HG03558 (cell line): ENCODE results near the gene DRGX.

Experiments used
- ATAC-seq: cut with Tn5 transposase; IDR thresholded peaks from one replicate; pipeline ENCODE4 v1.9.1; 2021; ENCODE audit warnings: moderate number of reproducible peaks; ENCODE audit not compliant: unreplicated experiment; ENCODE audit errors: extremely low read depth

DRGX gene

DNA sequence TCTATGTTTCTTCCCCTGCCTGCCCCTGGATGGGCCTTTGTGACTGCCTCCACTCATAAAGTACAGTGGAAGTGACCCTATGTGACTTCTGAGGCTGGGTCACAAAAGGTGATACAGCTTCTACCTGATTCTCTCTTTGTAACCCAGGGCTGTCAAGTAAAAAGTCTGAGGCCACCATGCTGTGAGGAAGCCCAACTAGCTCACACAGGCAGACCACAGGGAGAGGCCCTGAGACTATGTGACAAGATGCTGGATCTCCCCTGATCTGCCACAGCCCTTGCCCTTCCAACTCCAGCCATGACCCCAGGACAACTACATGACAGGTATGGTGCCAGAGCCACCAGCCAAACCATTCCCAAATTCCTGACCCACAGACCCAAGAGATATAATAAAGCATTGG, 45.8 kb downstream of the DRGX start:
- ATAC-seq = no peak

DNA sequence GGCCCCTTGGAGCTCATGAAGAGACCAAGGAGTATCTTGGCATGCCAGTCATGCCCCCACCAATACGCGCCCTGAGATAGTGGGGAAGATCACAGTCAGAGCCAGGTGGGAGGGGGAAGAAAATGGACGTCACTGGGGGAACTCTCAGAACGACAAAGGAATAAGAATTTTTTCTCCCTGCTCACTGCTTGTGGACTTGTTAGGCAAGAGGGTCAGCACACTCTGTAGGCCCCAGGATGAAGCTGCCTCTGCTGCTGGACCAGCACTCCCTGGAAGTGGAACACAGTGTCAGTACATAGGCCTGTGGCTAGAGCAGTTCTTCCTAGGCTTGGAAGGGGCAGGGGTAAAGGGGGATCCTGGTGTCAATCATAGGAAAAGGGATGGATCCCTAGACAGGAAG, 46.5 kb downstream of the DRGX start:
- ATAC-seq = no peak

DNA sequence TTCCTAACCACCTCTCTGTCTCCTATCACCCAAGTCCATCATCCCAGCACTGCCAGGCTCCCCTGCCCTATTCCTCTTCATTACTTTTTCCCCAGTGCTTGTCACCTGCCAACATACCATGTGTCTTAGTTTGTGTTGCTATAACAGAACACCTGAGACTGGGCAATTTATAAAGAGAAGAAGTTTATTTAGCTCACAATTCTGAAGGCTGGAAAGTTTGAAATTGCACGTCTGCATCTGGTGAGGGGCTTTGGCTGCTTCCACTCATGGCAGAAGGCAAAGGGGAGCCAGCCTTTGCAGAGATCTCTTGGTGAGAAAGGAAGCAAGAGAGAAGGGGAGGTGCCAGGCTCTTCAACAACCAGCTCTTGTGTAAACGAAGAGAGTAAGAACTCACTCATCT, 47.3 kb downstream of the DRGX start:
- ATAC-seq = no peak

DNA sequence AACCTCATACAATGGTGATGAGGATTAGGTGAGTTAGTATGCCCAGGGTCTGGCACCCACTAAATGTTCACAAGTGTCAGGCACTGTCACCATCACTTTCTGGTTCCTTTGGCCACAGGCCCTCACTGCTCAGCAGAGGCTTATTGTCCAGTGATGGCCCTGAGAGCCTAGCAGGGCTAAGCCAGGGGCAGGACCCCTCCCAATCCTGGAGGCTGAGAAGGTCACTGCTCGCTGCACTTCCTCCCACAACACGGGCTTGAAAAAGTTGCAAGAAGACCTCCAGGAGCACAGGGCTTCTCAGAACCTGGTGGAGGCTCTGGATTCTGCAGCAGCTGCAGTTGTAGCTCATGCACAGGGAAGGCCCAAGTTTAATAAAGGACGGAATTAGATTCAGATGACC, 48.1 kb downstream of the DRGX start:
- no peak for ATAC-seq

- no peak for ATAC-seq
Observed at GRCh38 chr10:49347342-49347741, 48.5 kb downstream of the DRGX start.

DNA sequence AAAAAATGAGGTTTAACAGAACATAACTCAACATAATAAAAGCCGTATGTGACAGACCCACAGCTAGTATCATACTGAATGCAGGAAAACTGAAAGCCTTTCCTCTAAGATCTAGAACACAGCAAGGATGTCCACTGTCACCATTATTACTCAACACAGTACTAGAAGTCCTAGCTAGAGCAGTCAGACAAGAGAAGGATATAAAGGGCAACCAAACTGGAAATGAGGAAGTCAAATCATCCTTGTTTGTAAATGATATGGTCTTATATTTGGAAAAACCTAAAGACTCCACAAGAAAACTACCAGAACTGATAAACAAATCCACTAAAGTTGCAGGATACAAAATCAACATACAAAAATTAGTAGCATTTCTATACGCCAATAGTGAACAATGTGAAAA, 51.0 kb downstream of the DRGX start:
- ATAC-seq = no peak

DNA sequence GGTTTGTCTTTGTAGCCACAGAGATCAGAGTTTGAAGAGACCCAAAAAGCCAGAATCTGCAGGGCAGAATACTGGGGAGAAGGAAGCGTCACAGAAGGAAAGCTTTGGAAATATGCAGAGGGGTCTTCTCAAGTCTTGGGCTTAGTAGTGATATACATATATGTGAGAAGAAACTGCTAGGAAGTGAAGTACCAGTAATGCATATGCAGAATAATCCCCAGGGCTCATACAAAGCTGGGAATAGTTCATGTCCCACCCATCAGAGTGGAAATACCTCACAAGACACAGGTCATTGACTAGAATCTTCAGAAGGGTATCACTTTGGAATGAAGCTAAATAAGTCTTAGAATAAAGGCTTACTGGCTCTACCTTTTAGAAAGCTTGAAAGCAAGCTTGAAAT, 57.3 kb downstream of the DRGX start:
- no peak for ATAC-seq

- no peak for ATAC-seq
Observed at GRCh38 chr10:49335364-49335972, 60.4 kb downstream of the DRGX start.

DNA sequence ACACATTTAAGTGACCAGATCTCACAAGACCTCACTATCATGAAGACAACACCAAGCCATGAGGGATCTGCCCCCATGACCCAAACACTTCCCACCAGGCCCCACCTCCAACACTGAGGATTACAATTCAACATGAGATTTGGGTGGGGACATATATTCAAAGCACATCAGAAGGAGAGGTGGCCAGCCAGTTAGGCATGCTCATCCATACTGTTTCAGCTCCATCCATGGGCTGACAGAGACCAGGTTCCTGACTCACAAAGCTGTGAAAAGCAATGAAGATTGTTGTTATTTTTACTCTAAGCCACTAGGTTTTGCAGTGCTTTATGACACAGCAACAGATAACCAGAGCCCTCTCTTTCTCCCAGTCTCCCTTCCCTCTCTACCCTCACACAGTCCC, 60.9 kb downstream of the DRGX start:
- no peak for ATAC-seq

- ATAC-seq = no peak
Observed at GRCh38 chr10:49333192-49333591, 62.7 kb downstream of the DRGX start.

DNA sequence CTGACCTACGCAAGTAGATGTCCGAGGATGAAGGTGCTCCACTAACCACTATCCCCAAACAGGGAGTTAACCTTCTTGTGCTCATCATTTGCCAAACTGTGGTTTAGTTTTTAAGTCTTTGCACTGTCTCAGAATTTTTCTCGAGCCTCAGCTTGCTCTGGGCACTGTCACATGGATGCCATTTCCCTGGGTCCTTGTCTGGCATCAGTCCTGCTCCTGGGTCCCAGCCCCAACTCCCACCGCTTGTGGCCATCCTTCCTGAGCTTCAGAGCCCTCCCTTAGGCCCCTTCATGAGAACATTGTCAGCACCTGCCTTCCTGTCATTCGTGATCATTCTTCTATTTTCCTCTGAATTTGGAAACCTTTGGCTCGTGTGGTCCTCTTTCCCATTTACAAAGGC, 63.1 kb downstream of the DRGX start:
- no peak for ATAC-seq

DNA sequence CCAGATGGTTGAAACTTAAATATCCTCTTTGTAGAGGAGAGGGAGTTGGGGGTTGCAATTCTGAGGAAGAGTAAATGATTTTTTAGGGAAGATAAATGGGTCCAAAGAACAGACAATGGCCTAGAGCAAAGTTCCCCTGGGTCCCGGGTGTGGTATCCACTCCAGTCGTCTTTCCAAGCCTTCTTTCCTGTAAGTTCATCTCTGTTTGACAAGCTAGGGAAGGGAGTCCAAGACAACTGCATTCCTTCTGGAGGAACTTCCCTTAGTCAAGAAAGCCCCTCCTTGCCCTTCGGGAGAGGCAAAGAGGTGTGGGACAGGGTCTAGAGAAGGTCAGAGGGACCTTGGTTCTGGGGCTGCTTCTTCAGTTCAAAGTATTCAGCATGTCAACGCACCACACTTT, 63.6 kb downstream of the DRGX start:
- ATAC-seq = no peak

DNA sequence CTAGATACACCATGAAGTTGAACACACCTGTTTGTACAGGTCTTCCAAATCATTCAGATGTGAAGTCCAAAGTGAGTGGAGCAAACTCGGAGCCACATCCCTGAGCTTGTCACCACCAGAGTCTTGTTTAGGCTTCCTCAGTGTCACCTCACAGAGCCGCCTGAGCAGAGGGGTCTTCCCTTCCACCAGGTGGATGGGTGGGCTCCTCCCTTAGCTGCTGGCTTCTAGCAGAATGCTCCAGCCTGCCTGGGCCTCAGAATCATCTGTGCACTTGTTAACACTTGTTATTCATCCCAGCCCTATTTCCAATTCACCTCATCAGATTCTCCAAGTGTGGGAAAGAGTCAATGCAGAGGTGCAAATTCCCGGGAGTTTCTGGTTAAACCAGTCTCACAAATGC, 64.5 kb downstream of the DRGX start:
- ATAC-seq = no peak

DNA sequence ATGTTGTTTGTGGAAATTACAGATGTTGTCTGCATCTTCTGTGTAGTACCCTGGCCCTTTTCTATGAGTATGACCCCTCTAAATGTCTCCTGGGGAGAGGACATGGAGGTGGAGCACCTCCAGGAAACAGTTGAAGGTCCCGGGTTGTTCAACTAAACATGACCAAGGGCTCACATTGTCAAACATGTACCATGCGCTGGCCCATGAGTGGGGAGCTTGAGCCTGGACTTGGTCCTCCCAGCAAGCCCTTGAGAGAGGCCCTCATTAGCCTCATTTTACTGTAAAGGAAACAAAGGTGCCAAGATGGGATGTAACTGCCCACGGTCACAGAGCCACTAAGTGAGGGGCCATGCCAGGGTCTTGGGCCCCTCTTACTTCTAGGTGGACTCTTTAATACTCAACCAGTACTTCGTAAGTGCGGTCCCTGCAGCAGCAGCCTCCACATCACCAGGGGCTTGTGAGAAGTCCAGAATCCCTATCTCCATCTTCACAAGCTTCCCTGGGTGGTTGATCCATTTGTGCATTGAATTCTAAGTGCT, 65.7 kb downstream of the DRGX start:
- no peak for ATAC-seq

DNA sequence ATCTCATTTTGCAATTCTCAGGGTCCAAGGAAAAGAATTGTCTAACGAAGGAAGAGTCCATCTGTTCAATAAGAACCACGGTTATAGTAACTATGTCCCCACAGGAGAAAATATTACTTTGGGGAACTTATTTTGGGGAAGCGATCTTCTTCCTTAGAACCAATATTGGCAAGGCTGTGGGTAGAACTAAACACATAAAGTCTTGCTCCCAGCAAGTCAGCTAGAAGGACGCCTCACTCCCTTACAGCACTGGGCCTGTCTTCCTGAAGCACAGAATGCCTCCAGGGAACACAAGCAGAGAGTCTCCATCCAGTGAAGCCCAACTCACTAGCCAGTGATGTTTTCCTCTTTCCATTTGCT, 66.8 kb downstream of the DRGX start:
- no peak for ATAC-seq

GRCh38 chr10:49328401-49329145, 67.3 kb downstream of the DRGX start:
- ATAC-seq = no peak

GRCh38 chr10:49327036-49327813, 68.7 kb downstream of the DRGX start:
- ATAC-seq = no peak

DNA sequence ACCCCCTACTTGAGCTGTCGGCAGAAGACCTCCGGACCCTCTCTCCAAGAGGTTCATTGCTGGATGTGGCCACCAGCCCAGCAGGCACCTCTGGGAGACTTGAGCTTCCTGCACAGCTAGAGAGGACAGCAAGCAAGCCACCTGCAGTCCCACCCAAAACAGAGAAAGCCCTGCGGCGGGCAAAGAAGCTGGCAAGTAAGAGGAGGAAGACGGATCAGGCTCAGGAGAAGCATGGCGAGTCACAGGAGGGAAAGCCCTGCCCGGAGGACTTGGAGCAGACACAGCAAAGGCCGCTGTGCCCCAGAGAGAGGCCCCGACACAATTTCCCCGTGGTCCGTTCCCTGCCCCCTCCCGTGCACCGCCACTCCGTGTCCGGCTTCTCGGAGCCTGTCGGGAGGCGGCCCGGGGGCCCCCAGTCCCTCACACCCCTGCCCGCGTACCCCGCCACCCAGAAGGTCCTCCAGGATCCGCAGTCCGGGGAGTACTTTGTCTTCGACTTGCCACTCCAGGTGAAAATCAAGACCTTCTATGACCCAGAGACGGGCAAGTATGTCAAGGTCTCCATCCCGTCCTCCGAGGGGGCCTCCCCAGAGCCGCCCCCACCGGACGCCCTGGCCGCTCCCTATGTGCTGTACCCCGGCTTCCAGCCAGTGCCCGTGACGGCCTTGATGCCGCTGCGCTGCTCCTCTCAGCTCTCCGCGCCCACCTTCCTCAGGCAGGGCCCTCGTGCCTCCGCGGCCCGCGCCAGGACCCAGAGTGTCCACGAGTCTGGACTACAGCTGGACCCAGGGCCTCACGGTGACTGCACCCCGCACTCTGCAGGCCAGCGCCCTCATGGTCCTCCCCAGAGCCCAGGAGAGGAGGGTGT, 69.7 kb downstream of the DRGX start:
- ATAC-seq = no peak

- no peak for ATAC-seq
Observed at GRCh38 chr10:49325131-49325915, 70.6 kb downstream of the DRGX start.

DNA sequence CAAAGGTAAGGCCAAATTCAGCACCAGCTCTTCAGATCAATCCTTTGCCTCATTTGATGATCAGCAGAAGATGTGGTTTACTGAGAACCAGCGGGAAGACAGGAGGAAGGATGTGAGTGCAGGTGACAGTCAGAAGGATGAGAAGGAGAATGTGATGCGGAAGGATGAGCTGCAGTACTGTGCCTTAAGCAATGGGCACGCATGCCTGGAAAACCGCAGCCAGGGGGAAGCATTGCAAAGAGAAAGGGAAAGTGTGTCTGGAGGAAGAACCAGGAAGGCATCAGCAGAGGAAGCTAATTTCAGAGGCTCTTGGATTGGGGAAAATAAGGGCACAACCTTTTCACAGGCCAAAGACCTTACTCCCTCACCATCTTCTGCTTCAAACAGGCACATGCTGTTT, 71.2 kb downstream of the DRGX start:
- no peak for ATAC-seq
